GM19099 (cell line): ENCODE results near the gene OTUD5.

Source experiments
- POLR2A ChIP-seq: IDR thresholded peaks from 3 replicates; pipeline ENCODE4 v1.6.1; 2011; ENCODE audit warnings: low read depth; ENCODE audit not compliant: insufficient read length; ENCODE audit errors: extremely low read depth

The OTUD5 gene

DNA sequence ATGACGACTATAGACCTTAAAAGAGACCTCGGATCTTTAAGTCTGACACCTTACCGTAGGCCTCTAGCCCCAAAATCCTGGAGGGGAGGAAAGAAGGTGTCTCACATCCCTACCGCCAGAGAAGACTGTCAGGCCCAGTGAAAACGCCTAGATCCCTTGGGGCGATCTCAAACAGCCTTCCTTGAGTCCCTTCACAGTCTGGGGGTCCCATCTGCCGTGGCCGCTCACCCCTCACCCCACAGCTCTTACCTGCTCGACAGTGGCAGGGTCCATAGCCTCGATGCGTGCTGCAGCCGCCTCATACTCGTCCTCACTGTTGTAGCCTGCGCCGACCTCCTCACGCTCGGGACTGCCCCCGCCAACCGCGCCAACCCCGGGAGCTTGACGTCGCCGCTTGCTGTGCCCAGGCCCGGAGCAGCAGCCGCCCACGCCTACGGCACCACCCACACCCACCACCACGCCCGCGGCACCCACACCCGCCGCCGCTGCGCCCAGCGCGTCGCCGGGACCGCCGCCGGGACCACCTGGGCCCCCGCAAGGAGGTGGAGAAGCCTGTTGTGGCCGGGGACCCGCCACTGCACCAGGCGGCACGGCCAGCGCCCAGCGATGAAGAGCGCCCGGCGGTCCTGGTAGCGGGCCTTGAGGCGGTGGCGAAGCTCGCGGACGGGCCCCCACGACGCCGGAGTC is 536 bp downstream of the OTUD5 start:
- no peak for TF ChIP-seq POLR2A

DNA sequence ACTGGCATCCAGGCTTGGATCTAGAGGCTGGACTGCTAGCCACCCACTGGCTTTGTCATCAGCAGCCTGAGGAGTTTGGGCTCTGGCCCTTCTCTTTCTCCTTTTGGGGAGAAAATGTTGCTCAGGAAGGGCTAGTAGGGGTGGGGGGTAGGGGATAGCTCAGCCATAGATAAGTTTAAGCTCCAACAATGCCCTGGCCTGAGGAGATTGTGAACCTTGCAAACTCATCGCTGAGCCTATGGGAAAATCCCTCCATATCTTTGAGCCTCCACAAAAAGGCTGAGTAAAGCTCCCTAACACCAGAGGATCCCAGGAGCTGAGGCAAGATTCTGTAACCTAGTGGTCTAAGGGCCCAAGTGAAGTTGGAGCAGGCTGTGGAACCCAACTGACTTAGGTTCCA is 8.8 kb downstream of the OTUD5 start:
- no peak for TF ChIP-seq POLR2A

GRCh38 chrX:48945517-48946348 is 11.7 kb downstream of the OTUD5 start:
- TF ChIP-seq POLR2A: no peak

DNA sequence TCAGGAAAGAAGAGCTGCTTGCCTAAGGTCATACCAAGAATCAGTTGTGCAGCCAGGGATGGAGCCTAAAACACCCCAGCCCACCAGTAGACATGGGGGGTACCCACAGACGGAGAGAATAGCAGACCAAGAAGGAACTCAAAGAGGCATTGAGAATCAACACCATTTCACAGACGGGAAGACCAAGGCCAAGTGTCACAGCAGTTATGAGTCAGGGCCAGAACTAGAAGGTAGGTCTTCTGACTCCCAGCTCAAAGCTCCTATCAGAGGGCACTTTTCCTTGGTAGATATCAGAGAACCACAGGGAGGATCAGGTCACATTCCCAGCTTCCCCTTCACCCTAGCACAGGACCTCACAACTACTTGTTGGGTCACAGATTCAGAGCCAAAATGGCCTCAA is 14.5 kb downstream of the OTUD5 start:
- TF ChIP-seq POLR2A: no peak

GRCh38 chrX:48940404-48940955 is 16.9 kb downstream of the OTUD5 start:
- no peak for TF ChIP-seq POLR2A

DNA sequence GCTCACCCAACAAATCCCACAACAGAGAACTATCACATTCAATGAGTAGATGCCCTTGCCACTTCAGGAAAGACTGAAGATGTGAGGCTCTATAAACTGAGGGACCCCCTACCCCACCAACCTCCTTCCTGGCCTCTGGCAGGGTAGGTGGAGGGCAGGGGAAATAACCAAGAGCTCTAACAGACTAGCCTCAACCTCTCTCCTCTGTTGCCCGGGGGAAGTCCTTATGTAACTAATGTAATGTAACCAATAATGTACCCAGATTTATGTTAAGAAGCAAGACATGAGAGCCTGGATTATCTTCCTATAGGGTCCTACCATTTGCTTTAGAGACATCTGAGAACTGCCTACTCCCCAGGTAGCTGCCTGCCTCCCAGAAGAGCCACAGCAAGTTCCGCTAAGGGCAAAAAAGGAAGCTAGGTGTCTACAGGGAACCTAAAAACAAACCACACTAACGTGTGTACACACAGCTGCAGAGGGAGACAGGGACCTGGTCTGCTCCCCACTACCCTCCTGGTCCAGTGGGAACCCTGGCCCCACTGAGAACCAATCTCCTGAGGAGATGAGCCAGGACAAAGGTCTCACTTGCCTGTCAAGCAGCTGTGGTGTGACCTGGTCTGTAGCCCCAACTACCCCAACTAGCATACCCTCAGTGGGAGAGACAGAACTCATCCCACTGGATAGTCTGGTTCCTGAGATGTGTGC is 17.7 kb downstream of the OTUD5 start:
- TF ChIP-seq POLR2A: no peak

- TF ChIP-seq POLR2A: no peak
Measured at GRCh38 chrX:48938721-48939425, 18.5 kb downstream of the OTUD5 start.

GRCh38 chrX:48937054-48937907 is 20.1 kb downstream of the OTUD5 start:
- peak; percentile 40 for TF ChIP-seq POLR2A

- no peak for TF ChIP-seq POLR2A
Measured at GRCh38 chrX:48936429-48937053, 20.9 kb downstream of the OTUD5 start.

- TF ChIP-seq POLR2A: no peak
Measured at GRCh38 chrX:48935301-48935670, 22.1 kb downstream of the OTUD5 start.

DNA sequence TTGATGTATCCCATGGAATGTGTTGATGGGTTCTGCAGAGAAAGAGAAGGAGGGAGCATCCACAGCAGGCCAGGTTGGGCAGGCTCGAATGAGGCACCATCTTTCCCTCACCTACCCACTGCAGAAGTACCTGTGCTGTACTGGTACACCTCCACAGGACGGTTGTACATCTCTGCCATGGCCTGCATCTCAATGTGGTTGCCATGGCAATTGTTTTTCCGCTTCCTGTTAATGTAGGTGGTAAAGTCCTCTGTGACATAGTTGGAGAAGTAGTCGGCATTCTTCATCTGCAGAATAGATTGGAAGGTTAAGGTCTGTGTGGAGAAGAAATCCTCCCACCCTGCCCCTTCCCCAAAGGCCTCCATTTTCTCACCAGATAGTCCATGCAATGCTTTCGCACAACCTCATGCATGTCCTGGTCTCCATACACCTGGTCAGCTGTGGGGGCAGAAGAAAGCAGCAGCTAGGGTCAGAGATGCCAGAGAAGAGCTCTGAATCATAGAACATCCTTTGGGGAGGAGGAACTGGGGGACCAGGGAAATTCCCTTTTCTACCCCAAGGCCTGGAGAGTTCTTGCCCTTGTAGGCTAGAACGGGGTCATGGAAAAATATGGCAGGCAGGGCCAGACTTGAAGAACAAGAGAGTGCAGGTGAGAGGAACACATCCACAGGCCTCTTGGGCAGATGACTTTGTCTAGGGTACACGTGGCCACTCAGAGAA is 22.7 kb downstream of the OTUD5 start:
- TF ChIP-seq POLR2A: no peak

GRCh38 chrX:48933757-48934156 is 23.6 kb downstream of the OTUD5 start:
- TF ChIP-seq POLR2A: no peak

GRCh38 chrX:48927736-48928382 is 29.5 kb downstream of the OTUD5 start:
- no peak for TF ChIP-seq POLR2A

GRCh38 chrX:48927123-48927522 is 30.3 kb downstream of the OTUD5 start:
- no peak for TF ChIP-seq POLR2A
